ENCODE data around the gene GRM7.

GRM7 gene

GRCh38 chr3:7682822-7683229 lies 821.9 kb downstream of the GRM7 start:
- no peak for DNase-seq

- no peak for DNase-seq
Measured at GRCh38 chr3:7683426-7683825, 822.5 kb downstream of the GRM7 start.

GRCh38 chr3:7684182-7684715 lies 823.3 kb downstream of the GRM7 start:
- DNase-seq = no peak

GRCh38 chr3:7687428-7688147 lies 826.7 kb downstream of the GRM7 start:
- no peak for DNase-seq

- DNase-seq = no peak
Measured at GRCh38 chr3:7692866-7693265, 832.0 kb downstream of the GRM7 start.

GRCh38 chr3:7693976-7694375 lies 833.1 kb downstream of the GRM7 start:
- DNase-seq = no peak

GRCh38 chr3:7695049-7695448 lies 834.1 kb downstream of the GRM7 start:
- DNase-seq = no peak

GRCh38 chr3:7696320-7696719 lies 835.4 kb downstream of the GRM7 start:
- no peak for DNase-seq

- DNase-seq = no peak
Measured at GRCh38 chr3:7697548-7697947, 836.6 kb downstream of the GRM7 start.

GRCh38 chr3:7700539-7700938 lies 839.6 kb downstream of the GRM7 start:
- DNase-seq = no peak

GRCh38 chr3:7700977-7701376 lies 840.1 kb downstream of the GRM7 start:
- DNase-seq = no peak

- DNase-seq = no peak
Measured at GRCh38 chr3:7707187-7707586, 846.3 kb downstream of the GRM7 start.

GRCh38 chr3:7709376-7710082 lies 848.6 kb downstream of the GRM7 start:
- DNase-seq = no peak

- DNase-seq = no peak
Measured at GRCh38 chr3:7710284-7710683, 849.4 kb downstream of the GRM7 start.

- DNase-seq = no peak
Measured at GRCh38 chr3:7713724-7714123, 852.8 kb downstream of the GRM7 start.

GRCh38 chr3:7720649-7721297 lies 859.9 kb downstream of the GRM7 start:
- DNase-seq = no peak

GRCh38 chr3:7721869-7722268 lies 861.0 kb downstream of the GRM7 start:
- no peak for DNase-seq

GRCh38 chr3:7728566-7729519 lies 867.9 kb downstream of the GRM7 start:
- no peak for DNase-seq

- DNase-seq = no peak
Measured at GRCh38 chr3:7733933-7734332, 873.0 kb downstream of the GRM7 start.

GRCh38 chr3:7734456-7734855 lies 873.5 kb downstream of the GRM7 start:
- DNase-seq = no peak

- no peak for DNase-seq
Measured at GRCh38 chr3:7737263-7737662, 876.3 kb downstream of the GRM7 start.

GRCh38 chr3:7739754-7740153 lies 878.8 kb downstream of the GRM7 start:
- DNase-seq = no peak

- DNase-seq = no peak
Measured at GRCh38 chr3:7740458-7740857, 879.5 kb downstream of the GRM7 start.
